Hepatocyte (in vitro differentiated cells): ENCODE measurements around the gene RNF130. TPM values are rescaled to one million over a fixed set of nuclear protein-coding genes. Genes with fewer than 3 reads are reported as not detected.

Experiments
- DNase-seq: peaks from one replicate; pipeline ENCODE4 v3.0.0-alpha.2; 2016; ENCODE audit warnings: low spot score
- H2AFZ ChIP-seq: fragments of 200-600 bp; sonication (generic); 2 replicates; pipeline ENCODE4 v1.6.0; 2016; ENCODE audit warnings: antibody characterized with exemption, mild to moderate bottlenecking
- H3K27ac ChIP-seq: fragments of 200-600 bp; sonication (generic); 2 replicates; pipeline ENCODE4 v1.5.1; 2016; ENCODE audit warnings: mild to moderate bottlenecking
- H3K27me3 ChIP-seq: fragments of 200-600 bp; sonication (generic); 2 replicates; pipeline ENCODE4 v1.6.1; 2016
- H3K36me3 ChIP-seq: fragments of 200-600 bp; sonication (generic); replicated peaks from 2 replicates; pipeline ENCODE4 v1.5.1; 2016; ENCODE audit warnings: low read depth; ENCODE audit not compliant: insufficient read depth
- H3K4me1 ChIP-seq: fragments of 200-600 bp; sonication (generic); 2 replicates; pipeline ENCODE4 v1.5.1; 2016; ENCODE audit warnings: mild to moderate bottlenecking, moderate library complexity; ENCODE audit not compliant: insufficient read depth
- H3K4me2 ChIP-seq: fragments of 200-600 bp; sonication (generic); 2 replicates; pipeline ENCODE4 v1.6.0; 2016
- H3K4me3 ChIP-seq: fragments of 200-600 bp; sonication (generic); 2 replicates; pipeline ENCODE4 v1.5.1; 2016; ENCODE audit warnings: mild to moderate bottlenecking
- H3K79me2 ChIP-seq: fragments of 200-600 bp; sonication (generic); 2 replicates; pipeline ENCODE4 v1.6.0; 2017; ENCODE audit warnings: mild to moderate bottlenecking
- H3K9me2 ChIP-seq: fragments of 200-600 bp; sonication (generic); replicated peaks from 2 replicates; pipeline ENCODE4 v1.6.0; 2017; ENCODE audit warnings: mild to moderate bottlenecking; ENCODE audit not compliant: insufficient read depth
- H3K9me3 ChIP-seq: fragments of 200-600 bp; sonication (generic); 2 replicates; pipeline ENCODE4 v1.5.1; 2016; ENCODE audit warnings: low read depth, mild to moderate bottlenecking
- H4K20me1 ChIP-seq: fragments of 200-600 bp; sonication (generic); 2 replicates; pipeline ENCODE4 v1.6.0; 2016; ENCODE audit warnings: mild to moderate bottlenecking; ENCODE audit not compliant: insufficient read depth, poor library complexity, severe bottlenecking
- EZH2 ChIP-seq: fragments of 200-600 bp; sonication (generic); IDR thresholded peaks from 2 replicates; pipeline ENCODE4 v1.6.1; 2016; ENCODE audit warnings: antibody characterized with exemption, mild to moderate bottlenecking, borderline replicate concordance
- EZH2phosphoT487 ChIP-seq: fragments of 200-600 bp; sonication (generic); IDR thresholded peaks from one replicate; pipeline ENCODE4 v1.6.1; 2018; ENCODE audit warnings: antibody characterized with exemption, mild to moderate bottlenecking, low read depth, moderate library complexity; ENCODE audit not compliant: unreplicated experiment, severe bottlenecking
- WGBS: methylation state at CpG from one replicate; pipeline ENCODE4 v1.1.6; 2016; ENCODE audit warnings: low lambda C conversion rate; ENCODE audit errors: missing lambda C conversion rate; 5-methylcytosine and 5-hydroxymethylcytosine counted together
- polyA plus RNA-seq: library from polyadenylated mRNA; unstranded; fragments of >200 nt; fragmentation: Nextera tagmentation; extraction: Ambion mirVana; gene quantifications from 2 replicates; pipeline ENCODE4 v1.2.1, GENCODE V29; 2016
- total RNA-seq: library from RNA; depleted of rRNA; stranded (reverse); fragments of >200 nt; gene quantifications from 2 replicates; pipeline ENCODE4 v1.2.3, GENCODE V29; 2014
- TF ChIP-seq, protein P1 (sequence below): fragments of 200-600 bp; sonication (generic); IDR thresholded peaks from 2 replicates; pipeline ENCODE4 v1.5.1; 2016; ENCODE audit warnings: antibody characterized with exemption, mild to moderate bottlenecking; ENCODE audit not compliant: poor library complexity

The RNF130 gene
- total and polyA plus RNA-seq, 2 experiments from 2014 or later = 42.4 to 64.9 TPM

- Histone ChIP-seq H2AFZ (no peak overlapping the region), H3K4me1 (no peaks in the 10 kb centered on the region), H3K4me3 (no peak overlapping the region), H3K27me3 (no peaks in the 10 kb centered on the region), H4K20me1 (no peaks in the 10 kb centered on the region), H3K9me2 (no peaks in the 10 kb centered on the region), H3K9me3 (no peaks in the 10 kb centered on the region), H3K4me2 (no peak overlapping the region), H3K27ac (peak overlapping the region; percentile 56), H3K79me2 (no peaks in the 10 kb centered on the region), H3K36me3 (no peaks in the 10 kb centered on the region)
- 84% methylated on average over 8 of the region's 8 CpGs for whole genome bisulfite sequencing
- no peak for TF ChIP-seq EZH2
- TF ChIP-seq, protein P1, sequence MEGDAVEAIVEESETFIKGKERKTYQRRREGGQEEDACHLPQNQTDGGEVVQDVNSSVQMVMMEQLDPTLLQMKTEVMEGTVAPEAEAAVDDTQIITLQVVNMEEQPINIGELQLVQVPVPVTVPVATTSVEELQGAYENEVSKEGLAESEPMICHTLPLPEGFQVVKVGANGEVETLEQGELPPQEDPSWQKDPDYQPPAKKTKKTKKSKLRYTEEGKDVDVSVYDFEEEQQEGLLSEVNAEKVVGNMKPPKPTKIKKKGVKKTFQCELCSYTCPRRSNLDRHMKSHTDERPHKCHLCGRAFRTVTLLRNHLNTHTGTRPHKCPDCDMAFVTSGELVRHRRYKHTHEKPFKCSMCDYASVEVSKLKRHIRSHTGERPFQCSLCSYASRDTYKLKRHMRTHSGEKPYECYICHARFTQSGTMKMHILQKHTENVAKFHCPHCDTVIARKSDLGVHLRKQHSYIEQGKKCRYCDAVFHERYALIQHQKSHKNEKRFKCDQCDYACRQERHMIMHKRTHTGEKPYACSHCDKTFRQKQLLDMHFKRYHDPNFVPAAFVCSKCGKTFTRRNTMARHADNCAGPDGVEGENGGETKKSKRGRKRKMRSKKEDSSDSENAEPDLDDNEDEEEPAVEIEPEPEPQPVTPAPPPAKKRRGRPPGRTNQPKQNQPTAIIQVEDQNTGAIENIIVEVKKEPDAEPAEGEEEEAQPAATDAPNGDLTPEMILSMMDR = no peak
- no peak for TF ChIP-seq EZH2phosphoT487
- DNase-seq = no peak
Observed at GRCh38 chr5:179914032-179914755, 157.4 kb downstream of the RNF130 start.

DNA sequence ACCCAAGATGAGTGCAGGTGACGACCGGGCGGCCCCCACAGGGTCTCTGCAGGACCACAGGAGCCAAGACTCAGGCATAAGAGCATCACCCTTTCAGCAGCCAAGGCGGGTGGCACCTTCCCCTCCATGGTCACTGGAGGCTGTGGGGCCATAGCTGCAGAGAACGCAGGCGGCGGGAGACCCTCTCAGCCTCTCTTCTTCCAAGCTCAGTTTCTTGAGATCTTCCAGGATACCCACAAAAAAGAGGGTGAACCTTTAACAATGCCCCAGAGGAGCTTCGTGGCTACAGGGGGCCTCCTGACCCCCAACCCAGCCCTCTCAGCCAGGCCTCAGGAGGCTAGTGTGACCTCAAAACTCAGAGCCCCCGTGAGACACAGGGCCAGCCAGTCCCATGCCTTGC lies 158.1 kb downstream of the RNF130 start:
- TF ChIP-seq, protein P1 = no peak
- TF ChIP-seq EZH2phosphoT487 = no peak
- WGBS = 93% methylated on average over 9 of the region's 9 CpGs
- Histone ChIP-seq H4K20me1 (no peaks in the 10 kb centered on the region), H3K36me3 (no peaks in the 10 kb centered on the region), H3K27ac (no peak overlapping the region), H3K4me2 (no peak overlapping the region), H3K4me3 (no peak overlapping the region), H3K9me2 (no peaks in the 10 kb centered on the region), H3K4me1 (no peaks in the 10 kb centered on the region), H2AFZ (no peak overlapping the region), H3K27me3 (no peaks in the 10 kb centered on the region), H3K79me2 (no peaks in the 10 kb centered on the region), H3K9me3 (no peaks in the 10 kb centered on the region)
- DNase-seq = no peak

DNA sequence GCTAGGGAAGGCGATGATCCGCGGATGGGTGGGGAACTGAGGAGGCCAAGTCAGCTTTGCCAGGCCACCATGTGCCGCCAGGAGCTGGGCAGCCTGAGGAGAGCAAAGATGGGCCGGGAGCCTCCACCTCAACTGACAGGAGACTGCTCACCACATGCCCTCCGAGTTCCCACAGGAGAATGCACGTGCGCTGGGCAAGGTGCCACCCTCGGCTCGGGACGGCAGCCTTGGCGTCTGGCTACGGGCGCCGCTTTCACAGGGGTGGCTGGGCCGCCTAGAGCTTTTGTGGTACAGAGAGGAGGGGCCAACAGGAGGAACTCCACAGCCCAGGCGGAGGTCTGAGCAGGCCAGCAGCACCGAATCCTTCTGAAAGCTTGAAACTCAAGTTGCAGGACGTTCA lies 158.6 kb downstream of the RNF130 start:
- H3K27ac ChIP-seq = no peak overlapping the region
- no peaks in the 10 kb centered on the region for H3K36me3 ChIP-seq
- no peak for DNase-seq
- no peak overlapping the region for H2AFZ ChIP-seq
- TF ChIP-seq EZH2 = no peak
- TF ChIP-seq, protein P1 = no peak
- no peak for TF ChIP-seq EZH2phosphoT487
- H3K9me2 ChIP-seq = no peaks in the 10 kb centered on the region
- no peak overlapping the region for H3K4me2 ChIP-seq
- no peaks in the 10 kb centered on the region for H3K27me3 ChIP-seq
- H3K4me3 ChIP-seq = no peak overlapping the region
- WGBS = 95% methylated on average over 19 of the region's 19 CpGs
- no peaks in the 10 kb centered on the region for H3K9me3 ChIP-seq
- H4K20me1 ChIP-seq = no peaks in the 10 kb centered on the region
- no peaks in the 10 kb centered on the region for H3K79me2 ChIP-seq
- H3K4me1 ChIP-seq = peaks cover 4% of the 10 kb centered on the region
